ENCODE measurements around the gene ATP5F1C. TPM values are rescaled to one million over a fixed set of nuclear protein-coding genes. Genes with fewer than 3 reads are reported as not detected.
A peak's percentile ranks its signal among the peaks of the same experiment; 100 is the strongest.

ATP5F1C gene
- total RNA-seq, 1 donor from 2014 or later = 229 TPM

DNA sequence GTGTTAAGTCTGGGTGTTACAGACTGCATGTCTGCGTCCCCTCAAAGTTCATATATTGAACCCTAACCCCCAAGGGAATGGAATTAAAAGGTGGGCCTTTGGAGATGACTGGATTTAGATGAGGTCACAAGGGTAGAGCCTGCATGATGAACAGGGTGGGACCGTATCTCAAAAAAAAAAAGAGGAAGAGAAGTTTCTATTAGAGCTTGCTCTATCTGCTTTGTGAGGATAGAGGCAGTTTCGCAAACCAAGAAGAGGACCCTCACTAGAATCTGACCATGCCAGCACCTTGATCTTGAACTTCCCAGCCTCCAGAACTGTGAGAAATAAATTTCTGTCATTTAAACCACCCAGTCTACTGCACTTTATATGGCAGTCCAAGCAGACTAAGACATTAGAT, 1.5 kb upstream of the ATP5F1C start:
- H3K27me3 Mint-ChIP-seq (ENCODE audit: unreplicated experiment) = peaks cover 5% of the 10 kb centered on the region
- no peaks in the 10 kb centered on the region for H3K36me3 Mint-ChIP-seq (ENCODE audit: unreplicated experiment)
- H3K4me3 Mint-ChIP-seq (ENCODE audit: unreplicated experiment) = no peak overlapping the region
- peaks cover 2% of the 10 kb centered on the region for H3K9me3 Mint-ChIP-seq (ENCODE audit: unreplicated experiment)
- no peak overlapping the region for H3K27ac Mint-ChIP-seq (ENCODE audit: unreplicated experiment)
- no peak for DNase-seq
- TF ChIP-seq, protein P1, sequence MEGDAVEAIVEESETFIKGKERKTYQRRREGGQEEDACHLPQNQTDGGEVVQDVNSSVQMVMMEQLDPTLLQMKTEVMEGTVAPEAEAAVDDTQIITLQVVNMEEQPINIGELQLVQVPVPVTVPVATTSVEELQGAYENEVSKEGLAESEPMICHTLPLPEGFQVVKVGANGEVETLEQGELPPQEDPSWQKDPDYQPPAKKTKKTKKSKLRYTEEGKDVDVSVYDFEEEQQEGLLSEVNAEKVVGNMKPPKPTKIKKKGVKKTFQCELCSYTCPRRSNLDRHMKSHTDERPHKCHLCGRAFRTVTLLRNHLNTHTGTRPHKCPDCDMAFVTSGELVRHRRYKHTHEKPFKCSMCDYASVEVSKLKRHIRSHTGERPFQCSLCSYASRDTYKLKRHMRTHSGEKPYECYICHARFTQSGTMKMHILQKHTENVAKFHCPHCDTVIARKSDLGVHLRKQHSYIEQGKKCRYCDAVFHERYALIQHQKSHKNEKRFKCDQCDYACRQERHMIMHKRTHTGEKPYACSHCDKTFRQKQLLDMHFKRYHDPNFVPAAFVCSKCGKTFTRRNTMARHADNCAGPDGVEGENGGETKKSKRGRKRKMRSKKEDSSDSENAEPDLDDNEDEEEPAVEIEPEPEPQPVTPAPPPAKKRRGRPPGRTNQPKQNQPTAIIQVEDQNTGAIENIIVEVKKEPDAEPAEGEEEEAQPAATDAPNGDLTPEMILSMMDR (IDR thresholded peaks at IDR 0.05; ENCODE audit: partially characterized antibody, unreplicated experiment) = no peak
- H3K4me1 Mint-ChIP-seq (ENCODE audit: low read depth, unreplicated experiment) = peaks cover 6% of the 10 kb centered on the region

DNA sequence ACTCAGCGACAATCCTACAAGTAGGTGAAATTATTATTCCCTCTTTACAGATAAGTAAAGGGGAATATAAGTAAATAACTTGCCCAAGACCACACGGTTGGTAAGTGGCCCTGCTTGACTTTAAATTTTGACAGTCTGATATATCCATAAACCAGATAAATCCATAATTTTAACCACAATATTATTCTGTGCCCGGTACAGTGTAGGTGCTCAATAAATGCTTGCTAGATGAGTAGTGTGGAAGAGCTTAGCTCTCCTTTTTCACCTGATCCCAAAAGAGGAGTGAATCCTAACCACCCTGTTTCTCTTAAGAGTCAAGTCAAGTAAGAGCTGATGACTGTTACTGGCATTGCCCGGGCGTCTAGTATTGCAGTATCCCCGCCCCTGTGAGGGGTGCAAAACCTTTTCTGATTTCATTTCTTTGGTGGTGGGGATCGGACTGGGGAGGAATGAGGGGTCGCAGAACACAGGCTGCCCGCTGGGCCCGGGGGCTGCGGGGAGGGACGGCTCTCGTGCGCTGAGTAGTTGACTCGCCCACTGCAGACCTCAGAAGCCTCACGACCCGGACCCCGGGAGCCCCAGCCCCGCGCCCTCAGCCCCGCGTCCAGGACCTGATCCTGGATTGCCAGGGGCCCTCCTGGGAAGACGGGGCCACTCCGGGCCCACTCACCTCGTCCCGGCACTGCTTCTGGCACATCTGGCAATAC, 674 bp upstream of the ATP5F1C start:
- TF ChIP-seq, protein P1 (IDR thresholded peaks at IDR 0.05; ENCODE audit: partially characterized antibody, unreplicated experiment) = no peak
- Mint-ChIP-seq H3K36me3 (ENCODE audit: unreplicated experiment) (no peaks in the 10 kb centered on the region), H3K27ac (ENCODE audit: unreplicated experiment) (no peak overlapping the region), H3K27me3 (ENCODE audit: unreplicated experiment) (peaks cover 5% of the 10 kb centered on the region), H3K9me3 (ENCODE audit: unreplicated experiment) (peaks cover 2% of the 10 kb centered on the region), H3K4me3 (ENCODE audit: unreplicated experiment) (no peak overlapping the region), H3K4me1 (ENCODE audit: low read depth, unreplicated experiment) (peaks cover 6% of the 10 kb centered on the region)
- DNase-seq = no peak

DNA sequence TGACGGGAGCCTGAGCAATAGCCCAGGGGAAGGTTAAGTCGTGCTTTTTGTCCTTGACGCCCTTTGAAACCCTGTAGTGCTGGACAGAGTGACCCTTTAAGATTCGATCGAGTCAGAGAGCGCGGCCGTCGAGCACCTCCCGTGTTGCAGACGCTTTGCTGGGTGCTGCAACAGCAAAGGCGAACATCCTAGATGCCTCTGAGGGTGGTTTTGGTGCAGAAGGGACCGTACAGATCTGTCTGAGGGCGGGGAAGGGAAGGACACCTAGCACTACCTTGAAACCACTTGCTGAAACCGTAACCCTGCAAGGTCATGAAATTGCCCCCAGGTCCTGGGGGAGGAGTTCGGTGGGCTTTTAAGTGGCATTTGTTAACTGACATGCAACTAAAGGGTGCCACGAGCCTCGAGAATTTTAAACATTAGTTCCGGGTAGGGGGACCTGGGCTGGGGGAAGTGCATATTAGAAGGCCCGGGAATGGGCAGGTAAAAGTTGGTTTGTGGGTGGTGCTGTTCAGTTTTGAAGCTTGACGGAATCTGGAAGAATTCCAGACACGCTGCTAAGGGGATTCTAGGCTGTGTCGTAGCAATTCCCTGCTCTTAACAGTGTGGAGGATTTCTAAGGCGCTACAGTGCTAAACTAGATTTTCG, 786 bp downstream of the ATP5F1C start:
- DNase-seq = no peak
- Mint-ChIP-seq H3K4me1 (ENCODE audit: low read depth, unreplicated experiment) (peaks cover 7% of the 10 kb centered on the region), H3K9me3 (ENCODE audit: unreplicated experiment) (peaks cover 2% of the 10 kb centered on the region), H3K36me3 (ENCODE audit: unreplicated experiment) (no peaks in the 10 kb centered on the region), H3K27ac (ENCODE audit: unreplicated experiment) (peak overlapping the region; percentile 84), H3K27me3 (ENCODE audit: unreplicated experiment) (peaks cover 5% of the 10 kb centered on the region), H3K4me3 (ENCODE audit: unreplicated experiment) (no peak overlapping the region)
- TF ChIP-seq, protein P1 (IDR thresholded peaks at IDR 0.05; ENCODE audit: partially characterized antibody, unreplicated experiment) = no peak

DNA sequence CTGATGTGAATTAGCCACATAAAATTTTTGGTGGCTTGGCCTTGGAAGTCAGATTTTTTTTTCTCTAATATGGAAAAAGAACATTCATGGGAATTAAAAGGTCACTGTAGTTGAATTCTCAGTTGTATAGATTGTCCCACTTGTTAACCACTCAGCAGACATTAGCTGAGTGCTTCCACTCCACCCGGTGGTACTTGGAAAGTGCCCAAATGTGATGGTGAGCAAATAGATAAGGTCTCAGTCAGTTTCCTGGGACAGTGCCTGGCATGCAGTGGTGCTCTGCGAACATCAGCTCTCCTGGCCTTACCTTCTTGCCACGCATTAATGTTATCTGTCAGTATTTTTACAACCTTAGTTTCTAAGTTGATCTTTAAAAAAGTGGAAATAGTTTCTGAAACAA, 1.4 kb downstream of the ATP5F1C start:
- peaks cover 2% of the 10 kb centered on the region for H3K9me3 Mint-ChIP-seq (ENCODE audit: unreplicated experiment)
- DNase-seq = no peak
- peaks cover 7% of the 10 kb centered on the region for H3K4me1 Mint-ChIP-seq (ENCODE audit: low read depth, unreplicated experiment)
- H3K27me3 Mint-ChIP-seq (ENCODE audit: unreplicated experiment) = peaks cover 5% of the 10 kb centered on the region
- H3K27ac Mint-ChIP-seq (ENCODE audit: unreplicated experiment) = no peak overlapping the region
- TF ChIP-seq, protein P1 (IDR thresholded peaks at IDR 0.05; ENCODE audit: partially characterized antibody, unreplicated experiment) = no peak
- H3K36me3 Mint-ChIP-seq (ENCODE audit: unreplicated experiment) = no peaks in the 10 kb centered on the region
- no peak overlapping the region for H3K4me3 Mint-ChIP-seq (ENCODE audit: unreplicated experiment)

DNA sequence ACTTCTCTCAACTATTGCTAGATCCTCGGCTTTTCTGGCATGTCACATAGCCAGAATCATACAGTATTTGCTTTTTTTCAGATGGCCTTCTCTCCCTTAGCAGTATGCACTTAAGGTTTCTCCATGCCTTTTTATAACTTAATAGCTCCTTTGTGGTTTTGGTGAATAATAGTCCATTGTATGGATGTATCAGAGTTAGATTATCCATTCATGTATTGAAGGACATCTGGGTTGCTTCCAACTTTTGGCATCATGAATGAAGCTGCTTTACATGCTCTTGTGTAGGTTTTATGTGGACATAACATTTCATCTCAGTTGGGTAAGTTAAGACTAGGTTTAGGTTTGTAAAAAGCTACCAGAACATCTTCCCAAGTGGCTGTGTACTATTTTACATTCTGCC, 4.6 kb downstream of the ATP5F1C start:
- Mint-ChIP-seq H3K4me1 (ENCODE audit: low read depth, unreplicated experiment) (peaks cover 7% of the 10 kb centered on the region), H3K27me3 (ENCODE audit: unreplicated experiment) (peaks cover 4% of the 10 kb centered on the region), H3K36me3 (ENCODE audit: unreplicated experiment) (no peaks in the 10 kb centered on the region), H3K9me3 (ENCODE audit: unreplicated experiment) (peaks cover 2% of the 10 kb centered on the region), H3K4me3 (ENCODE audit: unreplicated experiment) (no peak overlapping the region), H3K27ac (ENCODE audit: unreplicated experiment) (no peak overlapping the region)
- TF ChIP-seq, protein P1 (IDR thresholded peaks at IDR 0.05; ENCODE audit: partially characterized antibody, unreplicated experiment) = no peak
- DNase-seq = no peak
